ENCODE measurements around the gene CAMTA2. TPM values are rescaled to one million over a fixed set of nuclear protein-coding genes. Genes with fewer than 3 reads are reported as not detected.

Gene CAMTA2
- total RNA-seq, 1 experiment from 2014 or later, result 9.2 TPM

DNA sequence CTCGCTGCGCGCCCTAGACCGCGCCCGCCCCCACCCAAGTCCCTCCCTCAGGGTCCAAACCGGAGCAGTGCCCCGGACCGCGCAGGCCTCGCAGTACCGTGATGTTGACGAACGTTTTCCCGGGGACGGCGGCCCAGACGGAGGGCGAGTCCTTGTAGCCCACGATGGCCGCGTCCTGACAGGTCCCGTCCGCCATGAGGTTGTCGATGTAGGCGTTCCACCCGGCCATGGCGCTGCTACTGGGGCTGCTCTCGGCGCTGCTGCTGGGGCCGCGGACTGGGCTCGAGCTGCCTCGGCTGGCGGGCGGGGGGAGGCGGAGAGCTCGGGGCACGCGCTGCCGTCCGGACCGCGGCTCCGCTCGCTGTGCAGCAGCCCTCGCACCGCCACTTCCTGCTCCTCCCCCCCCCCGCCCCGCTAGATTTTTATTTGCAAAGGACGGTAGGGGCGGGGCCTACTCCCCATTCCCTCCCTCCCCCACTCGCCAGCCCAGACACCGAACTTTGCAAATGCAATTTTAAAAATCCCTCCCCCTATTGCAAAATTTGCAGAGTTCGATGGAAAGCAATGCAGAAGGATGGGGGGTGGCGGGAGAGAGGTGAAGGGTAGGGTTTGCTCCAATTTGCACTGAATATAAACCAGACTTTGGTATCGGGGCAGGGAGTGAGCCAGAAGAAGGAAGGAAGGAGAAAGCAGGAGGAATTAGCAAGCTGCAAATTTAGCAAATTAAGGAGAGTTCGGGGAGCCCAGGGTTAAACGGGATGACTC, 39.1 kb downstream of the CAMTA2 start, which contains the start of gene PFN1:
Gene PFN1, minus strand, starts transcription at position 365 of the 765 bp plus-strand sequence. Its CDS starts 136 bp downstream, at position 229.
- Mint-ChIP-seq H3K27ac (peak within 1 kb of the TSS; percentile 100), H3K4me1 (peaks cover 43% of the 10 kb centered on the region), H3K27me3 (ENCODE audit: low read depth) (no peaks in the 10 kb centered on the region), H3K36me3 (peaks cover 27% of the 10 kb centered on the region), H3K9me3 (no peaks in the 10 kb centered on the region), H3K4me3 (peak within 1 kb of the TSS; percentile 91)
- CTCF ChIA-PET, result interaction anchor here (0.5 to 5.4 kb wide), 5 partner anchors 9 to 160 kb away, joined by 3 to 27 read pairs (median 4); partner anchors contain the start of genes RNF167 and SLC25A11
- POLR2A ChIA-PET, result interaction anchor here (0.8 to 3.5 kb wide), 4 partner anchors 8 to 39 kb away, joined by 3 to 45 read pairs (median 12); partner anchors contain the start of genes RNF167, SLC25A11 and SPAG7
- peak; percentile 19 for ATAC-seq
- DNase-seq (ENCODE audit: low spot score), result peak; percentile 85
- no peak for TF ChIP-seq PRDM15 (CRISPR knock-in tag; IDR thresholded peaks at IDR 0.05)
- TF ChIP-seq EMX1 (CRISPR knock-in tag; IDR thresholded peaks at IDR 0.05), result no peak
- no peak; the same call in 1 of the 2 replicates for TF ChIP-seq CREB1 (CRISPR knock-in tag; IDR thresholded peaks at IDR 0.05)
- TF ChIP-seq, protein P1, sequence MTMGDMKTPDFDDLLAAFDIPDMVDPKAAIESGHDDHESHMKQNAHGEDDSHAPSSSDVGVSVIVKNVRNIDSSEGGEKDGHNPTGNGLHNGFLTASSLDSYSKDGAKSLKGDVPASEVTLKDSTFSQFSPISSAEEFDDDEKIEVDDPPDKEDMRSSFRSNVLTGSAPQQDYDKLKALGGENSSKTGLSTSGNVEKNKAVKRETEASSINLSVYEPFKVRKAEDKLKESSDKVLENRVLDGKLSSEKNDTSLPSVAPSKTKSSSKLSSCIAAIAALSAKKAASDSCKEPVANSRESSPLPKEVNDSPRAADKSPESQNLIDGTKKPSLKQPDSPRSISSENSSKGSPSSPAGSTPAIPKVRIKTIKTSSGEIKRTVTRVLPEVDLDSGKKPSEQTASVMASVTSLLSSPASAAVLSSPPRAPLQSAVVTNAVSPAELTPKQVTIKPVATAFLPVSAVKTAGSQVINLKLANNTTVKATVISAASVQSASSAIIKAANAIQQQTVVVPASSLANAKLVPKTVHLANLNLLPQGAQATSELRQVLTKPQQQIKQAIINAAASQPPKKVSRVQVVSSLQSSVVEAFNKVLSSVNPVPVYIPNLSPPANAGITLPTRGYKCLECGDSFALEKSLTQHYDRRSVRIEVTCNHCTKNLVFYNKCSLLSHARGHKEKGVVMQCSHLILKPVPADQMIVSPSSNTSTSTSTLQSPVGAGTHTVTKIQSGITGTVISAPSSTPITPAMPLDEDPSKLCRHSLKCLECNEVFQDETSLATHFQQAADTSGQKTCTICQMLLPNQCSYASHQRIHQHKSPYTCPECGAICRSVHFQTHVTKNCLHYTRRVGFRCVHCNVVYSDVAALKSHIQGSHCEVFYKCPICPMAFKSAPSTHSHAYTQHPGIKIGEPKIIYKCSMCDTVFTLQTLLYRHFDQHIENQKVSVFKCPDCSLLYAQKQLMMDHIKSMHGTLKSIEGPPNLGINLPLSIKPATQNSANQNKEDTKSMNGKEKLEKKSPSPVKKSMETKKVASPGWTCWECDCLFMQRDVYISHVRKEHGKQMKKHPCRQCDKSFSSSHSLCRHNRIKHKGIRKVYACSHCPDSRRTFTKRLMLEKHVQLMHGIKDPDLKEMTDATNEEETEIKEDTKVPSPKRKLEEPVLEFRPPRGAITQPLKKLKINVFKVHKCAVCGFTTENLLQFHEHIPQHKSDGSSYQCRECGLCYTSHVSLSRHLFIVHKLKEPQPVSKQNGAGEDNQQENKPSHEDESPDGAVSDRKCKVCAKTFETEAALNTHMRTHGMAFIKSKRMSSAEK (CRISPR knock-in tag; IDR thresholded peaks at IDR 0.05; ENCODE audit: borderline replicate concordance), result no peak
- peak; percentile 25; the same call in 1 of the 2 replicates for TF ChIP-seq TEAD1 (CRISPR knock-in tag; IDR thresholded peaks at IDR 0.05)
- TF ChIP-seq, protein P2, sequence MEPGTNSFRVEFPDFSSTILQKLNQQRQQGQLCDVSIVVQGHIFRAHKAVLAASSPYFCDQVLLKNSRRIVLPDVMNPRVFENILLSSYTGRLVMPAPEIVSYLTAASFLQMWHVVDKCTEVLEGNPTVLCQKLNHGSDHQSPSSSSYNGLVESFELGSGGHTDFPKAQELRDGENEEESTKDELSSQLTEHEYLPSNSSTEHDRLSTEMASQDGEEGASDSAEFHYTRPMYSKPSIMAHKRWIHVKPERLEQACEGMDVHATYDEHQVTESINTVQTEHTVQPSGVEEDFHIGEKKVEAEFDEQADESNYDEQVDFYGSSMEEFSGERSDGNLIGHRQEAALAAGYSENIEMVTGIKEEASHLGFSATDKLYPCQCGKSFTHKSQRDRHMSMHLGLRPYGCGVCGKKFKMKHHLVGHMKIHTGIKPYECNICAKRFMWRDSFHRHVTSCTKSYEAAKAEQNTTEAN (CRISPR knock-in tag; IDR thresholded peaks at IDR 0.05), result peak; percentile 79
- no peak for TF ChIP-seq JAZF1 (CRISPR knock-in tag; IDR thresholded peaks at IDR 0.05)
- peak; percentile 71; the same call in 1 of the 2 replicates for TF ChIP-seq NR3C1 (CRISPR knock-in tag; conservative IDR thresholded peaks at IDR 0.05; ENCODE audit: low read depth)
- TF ChIP-seq ZBTB21 (CRISPR knock-in tag; IDR thresholded peaks at IDR 0.05; ENCODE audit: borderline replicate concordance), result 0 out of 2 replicates have a peak, but pooled peaks have one; percentile 23
- TF ChIP-seq SMAD4 (CRISPR knock-in tag; IDR thresholded peaks at IDR 0.05), result no peak
- TF ChIP-seq PRRX2 (CRISPR knock-in tag; IDR thresholded peaks at IDR 0.05), result 0 out of 2 replicates have a peak, but pooled peaks have one; percentile 55
- TF ChIP-seq AFF4 (CRISPR knock-in tag; IDR thresholded peaks at IDR 0.05; ENCODE audit: borderline replicate concordance), result no peak
- no peak for TF ChIP-seq ZNF219 (CRISPR knock-in tag; IDR thresholded peaks at IDR 0.05; ENCODE audit: borderline replicate concordance)
- TF ChIP-seq IRF1 (CRISPR knock-in tag; IDR thresholded peaks at IDR 0.05), result peak; percentile 39; the same call in 1 of the 2 replicates
- TF ChIP-seq CDX4 (CRISPR knock-in tag; IDR thresholded peaks at IDR 0.05; ENCODE audit: borderline replicate concordance), result no peak
- no peak for TF ChIP-seq FOXJ3 (CRISPR knock-in tag; IDR thresholded peaks at IDR 0.05; ENCODE audit: borderline replicate concordance)
- TF ChIP-seq ZNF512 (CRISPR knock-in tag; IDR thresholded peaks at IDR 0.05; ENCODE audit: borderline replicate concordance), result no peak
- no peak for TF ChIP-seq OVOL2 (CRISPR knock-in tag; IDR thresholded peaks at IDR 0.05; ENCODE audit: borderline replicate concordance)
- TF ChIP-seq GTF2I (CRISPR knock-in tag; conservative IDR thresholded peaks at IDR 0.05), result no peak
